ENCODE results near the gene MRPS25.

DNA sequence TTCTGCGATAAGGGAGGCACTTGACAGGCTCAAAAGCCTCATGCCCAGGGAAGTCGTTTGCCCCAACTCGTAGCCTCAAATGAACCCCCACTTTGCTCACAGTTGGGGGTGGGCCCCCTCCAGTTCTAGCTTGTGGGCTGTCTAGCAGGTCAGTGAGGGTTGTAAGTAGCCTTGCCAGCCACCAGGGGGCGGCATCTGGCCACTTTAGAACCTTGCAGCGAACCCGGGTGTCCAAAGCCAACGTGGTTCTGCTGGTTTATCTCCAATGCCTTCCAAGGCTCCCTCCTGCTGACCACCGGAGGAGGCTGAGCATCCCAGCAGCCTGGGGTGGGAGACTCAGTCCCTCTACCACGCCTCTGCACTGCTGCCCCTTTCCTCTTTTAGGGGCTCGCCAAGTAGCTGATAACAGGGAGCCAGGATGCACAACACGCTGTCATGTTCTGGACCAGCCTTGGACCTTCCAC lies 43.0 kb upstream of the MRPS25 start:
- TF ChIP-seq CTCF (IDR thresholded peaks at IDR 0.05 in 2 of 3, conservative IDR thresholded peaks at IDR 0.05 in 1 of 3; ENCODE audit: borderline replicate concordance in 1 of 3, insufficient read depth in 1 of 3, low read depth in 2 of 3, low read length in 2 of 3) (peak; percentile 67 to 97 (median 95)), POLR2A (IDR thresholded peaks at IDR 0.05; ENCODE audit: borderline replicate concordance, extremely low read depth, insufficient read depth, insufficient read length) (no peak), EZH2 (IDR thresholded peaks at IDR 0.05) (no peak), YY1 (IDR thresholded peaks at IDR 0.05; ENCODE audit: extremely low read depth, insufficient replicate concordance, low read depth, low read length) (no peak), POLR2AphosphoS5 (IDR thresholded peaks at IDR 0.05; ENCODE audit: low read depth, low read length) (no peak), MAX (IDR thresholded peaks at IDR 0.05) (no peak), TCF7L2 (IDR thresholded peaks at IDR 0.05; ENCODE audit: borderline replicate concordance, extremely low read depth, insufficient read depth, insufficient read length) (no peak), SRF (IDR thresholded peaks at IDR 0.05; ENCODE audit: low read depth) (no peak), JUND (IDR thresholded peaks at IDR 0.05) (no peak), ELF1 (IDR thresholded peaks at IDR 0.05; ENCODE audit: borderline replicate concordance, low read depth) (no peak), FOSL1 (IDR thresholded peaks at IDR 0.05; ENCODE audit: low read depth) (no peak)
